K562 (cell line): ENCODE measurements around the gene SKAP1. TPM values are rescaled to one million over a fixed set of nuclear protein-coding genes. Genes with fewer than 3 reads are reported as not detected.
A peak's percentile ranks its signal among the peaks of the same experiment; 100 is the strongest.

Experiments used
- ASH1L ChIP-seq: fragments of 450-650 bp; IDR thresholded peaks from 2 replicates; pipeline ENCODE4 v1.6.1; 2018; ENCODE audit warnings: borderline replicate concordance, mild to moderate bottlenecking, low read depth; ENCODE audit not compliant: partially characterized antibody
- COPS2 ChIP-seq: fragments of 450-650 bp; conservative IDR thresholded peaks from 2 replicates; pipeline ENCODE4 v1.6.1; 2016; ENCODE audit warnings: mild to moderate bottlenecking, moderate library complexity
- ELF1 ChIP-seq: fragments of 200-800 bp; sonication (Bioruptor generic); IDR thresholded peaks from 2 replicates; pipeline ENCODE4 v1.6.1; 2016; ENCODE audit warnings: missing genetic modification characterization, missing compliant biosample characterization
- HDAC2 ChIP-seq: fragments of 450-650 bp; IDR thresholded peaks from 2 replicates; pipeline ENCODE4 v1.6.1; 2016; ENCODE audit warnings: mild to moderate bottlenecking
- HIVEP1 ChIP-seq: fragments of 250-450 bp; sonication (Bioruptor Pico); IDR thresholded peaks from 2 replicates; pipeline ENCODE4 v1.4.0; 2020; ENCODE audit warnings: mild to moderate bottlenecking
- HNRNPLL ChIP-seq: fragments of 200-400 bp; formaldehyde crosslinking; IDR thresholded peaks from 2 replicates; pipeline ENCODE4 v1.6.1; 2017; ENCODE audit warnings: low read length, low read depth, mild to moderate bottlenecking; ENCODE audit not compliant: poor library complexity, severe bottlenecking
- KLF1 ChIP-seq: fragments of 450-650 bp; IDR thresholded peaks from 2 replicates; pipeline ENCODE4 v1.6.1; 2016; ENCODE audit warnings: missing genetic modification characterization, missing compliant biosample characterization
- KLF16 ChIP-seq: IDR thresholded peaks from 2 replicates; pipeline ENCODE4 v1.6.1; 2016; ENCODE audit warnings: antibody characterized with exemption
- LCOR ChIP-seq: sonication (generic); formaldehyde crosslinking; IDR thresholded peaks from 2 replicates; pipeline ENCODE4 v1.8.0; 2022; ENCODE audit warnings: mild to moderate bottlenecking, missing genetic modification reagents
- MAFF ChIP-seq: IDR thresholded peaks from 2 replicates; pipeline ENCODE4 v1.6.1; 2012; ENCODE audit warnings: low read length, improper control_type of control experiment
- POLR3A ChIP-seq: IDR thresholded peaks from 2 replicates; pipeline ENCODE4 v1.6.1; 2011; ENCODE audit warnings: borderline replicate concordance, mild to moderate bottlenecking, moderate library complexity; ENCODE audit not compliant: insufficient read length, insufficient read depth; ENCODE audit errors: extremely low read depth
- SAP30 ChIP-seq: fragments of 200-600 bp; sonication (generic); IDR thresholded peaks from 2 replicates; pipeline ENCODE4 v1.6.1; 2012; ENCODE audit warnings: borderline replicate concordance, low read depth, mild to moderate bottlenecking, moderate library complexity, low read length, control low read depth, inconsistent platforms; ENCODE audit not compliant: insufficient read depth, poor library complexity, severe bottlenecking
- SMARCE1 ChIP-seq: fragments of 450-650 bp; IDR thresholded peaks from 2 replicates; pipeline ENCODE4 v1.7.1; 2016; ENCODE audit warnings: mild to moderate bottlenecking
- TEAD4 ChIP-seq, 2 experiments: sonication (generic) in 1 of 2; formaldehyde crosslinking in 1 of 2; IDR thresholded peaks; 2 replicates each; pipeline versions ENCODE4 v1.6.1 to v1.8.0; 2012 to 2022; ENCODE audit warnings: borderline replicate concordance in 1 of 2, inconsistent platforms in 1 of 2, low read length in 1 of 2, mild to moderate bottlenecking in 1 of 2, missing genetic modification reagents in 1 of 2
- THRAP3 ChIP-seq: fragments of 450-650 bp; IDR thresholded peaks from 2 replicates; pipeline ENCODE4 v1.6.1; 2016; ENCODE audit warnings: mild to moderate bottlenecking, inconsistent platforms, borderline replicate concordance
- ZBTB8A ChIP-seq: fragments of 450-650 bp; IDR thresholded peaks from 2 replicates; pipeline ENCODE4 v1.6.1; 2018; ENCODE audit warnings: mild to moderate bottlenecking, moderate library complexity; ENCODE audit not compliant: partially characterized antibody
- ZNF347 ChIP-seq: fragments of 450-650 bp; formaldehyde crosslinking; IDR thresholded peaks from 2 replicates; pipeline ENCODE4 v1.4.0; 2020; ENCODE audit warnings: low read depth, mild to moderate bottlenecking, moderate library complexity
- ZNF444 ChIP-seq: fragments of 250-450 bp; sonication (Bioruptor Pico); IDR thresholded peaks from 2 replicates; pipeline ENCODE4 v1.4.0; 2020; ENCODE audit warnings: mild to moderate bottlenecking, moderate library complexity
- ZNF445 ChIP-seq: fragments of 250-450 bp; sonication (Bioruptor Pico); IDR thresholded peaks from 2 replicates; pipeline ENCODE4 v1.4.0; 2020; ENCODE audit warnings: low read depth, mild to moderate bottlenecking, moderate library complexity
- polyA plus RNA-seq, 8 experiments: library from polyadenylated mRNA; depleted of rRNA in 4 of 8; stranded (reverse) in 5 of 8; unstranded in 3 of 8; fragments of >200 nt; fragmentation: Nextera tagmentation in 2 of 8; fragmentation: Illumina TruSeq in 1 of 8; extraction: Ambion mirVana in 2 of 8; extraction: Trizol in 1 of 8; gene quantifications; 2 replicates each; pipeline versions ENCODE4 v1.2.1 to v1.2.3, GENCODE V29; 2011 to 2014; ENCODE audit warnings: inconsistent platforms in 1 of 8, missing spikeins in 1 of 8
- total RNA-seq, 7 experiments: library from RNA; depleted of rRNA in 6 of 7; stranded (reverse); fragments of >200 nt in 6 of 7; fragmentation: Illumina TruSeq in 2 of 7; extraction: Trizol in 2 of 7; gene quantifications; 2 replicates each; pipeline versions ENCODE4 v1.2.1 to v1.2.3, GENCODE V29; 2011 to 2021; ENCODE audit warnings: low replicate concordance in 1 of 7
- TF ChIP-seq, protein P1 (sequence below): sonication (generic); formaldehyde crosslinking; IDR thresholded peaks from 2 replicates; pipeline ENCODE4 v1.8.0; 2022; ENCODE audit warnings: missing genetic modification reagents, mild to moderate bottlenecking, borderline replicate concordance
- TF ChIP-seq, protein P2 (sequence below): sonication (generic); formaldehyde crosslinking; IDR thresholded peaks from 2 replicates; pipeline ENCODE4 v1.8.1; 2022; ENCODE audit warnings: missing genetic modification reagents
- TF ChIP-seq, protein P3 (sequence below), 2 experiments: fragments of 450-650 bp; conservative IDR thresholded peaks; 2 replicates each; pipeline ENCODE4 v1.6.1; 2017; ENCODE audit warnings: mild to moderate bottlenecking in 2 of 2, moderate library complexity in 2 of 2

Gene SKAP1
- total and polyA plus RNA-seq, 9 of the 15 experiments (the other 6 are each of a cell fraction or from before 2014, with no cell fraction given): 0.06 to 0.80 (median 0.10) TPM; not detected in 4

DNA sequence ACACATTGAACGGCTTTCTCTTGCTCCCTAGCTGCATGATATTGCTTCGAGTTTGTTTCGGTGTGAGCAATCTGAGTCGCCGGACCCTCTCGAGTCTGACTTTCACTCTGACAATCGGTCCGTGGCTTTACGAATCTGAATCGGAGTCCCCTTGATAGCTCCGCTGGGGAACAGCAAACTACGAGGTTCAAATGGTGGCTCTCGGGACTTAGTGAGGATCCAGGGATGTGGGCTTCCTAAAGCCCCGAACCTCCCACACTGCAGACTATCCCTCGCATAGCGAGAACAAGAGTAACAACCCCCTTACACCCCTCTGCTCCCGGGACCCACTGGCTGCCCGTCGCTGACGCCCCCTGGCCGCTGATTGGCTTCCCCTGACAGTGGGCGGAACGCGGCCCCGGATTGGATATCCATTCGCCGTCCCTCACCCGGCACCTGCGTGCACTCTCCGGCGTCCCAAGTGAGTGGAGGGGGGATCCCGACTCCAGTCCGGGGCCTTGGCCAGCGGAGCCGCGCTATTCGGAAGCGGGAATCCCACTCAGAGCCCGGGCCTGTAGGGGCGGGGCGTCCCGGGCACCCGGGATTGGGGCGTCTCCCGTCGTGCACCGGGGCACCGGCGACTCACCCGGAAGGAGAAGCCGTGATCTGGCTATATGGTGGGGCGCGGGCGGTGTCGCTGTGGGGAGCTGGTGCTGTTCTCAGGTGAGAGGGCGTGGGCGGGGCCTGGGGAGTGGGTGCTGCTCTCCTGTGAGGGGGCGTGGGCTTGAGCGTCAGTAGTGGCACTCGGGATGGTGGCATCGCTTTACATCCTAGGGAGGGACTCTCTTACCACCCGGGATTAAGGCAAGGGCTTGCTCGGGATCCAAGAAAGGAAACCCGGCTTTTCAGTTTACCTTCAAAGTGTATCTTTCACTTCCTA is 322.6 kb downstream of the SKAP1 start, which contains the start of gene SNX11 (continued):
- TF ChIP-seq, protein P1, sequence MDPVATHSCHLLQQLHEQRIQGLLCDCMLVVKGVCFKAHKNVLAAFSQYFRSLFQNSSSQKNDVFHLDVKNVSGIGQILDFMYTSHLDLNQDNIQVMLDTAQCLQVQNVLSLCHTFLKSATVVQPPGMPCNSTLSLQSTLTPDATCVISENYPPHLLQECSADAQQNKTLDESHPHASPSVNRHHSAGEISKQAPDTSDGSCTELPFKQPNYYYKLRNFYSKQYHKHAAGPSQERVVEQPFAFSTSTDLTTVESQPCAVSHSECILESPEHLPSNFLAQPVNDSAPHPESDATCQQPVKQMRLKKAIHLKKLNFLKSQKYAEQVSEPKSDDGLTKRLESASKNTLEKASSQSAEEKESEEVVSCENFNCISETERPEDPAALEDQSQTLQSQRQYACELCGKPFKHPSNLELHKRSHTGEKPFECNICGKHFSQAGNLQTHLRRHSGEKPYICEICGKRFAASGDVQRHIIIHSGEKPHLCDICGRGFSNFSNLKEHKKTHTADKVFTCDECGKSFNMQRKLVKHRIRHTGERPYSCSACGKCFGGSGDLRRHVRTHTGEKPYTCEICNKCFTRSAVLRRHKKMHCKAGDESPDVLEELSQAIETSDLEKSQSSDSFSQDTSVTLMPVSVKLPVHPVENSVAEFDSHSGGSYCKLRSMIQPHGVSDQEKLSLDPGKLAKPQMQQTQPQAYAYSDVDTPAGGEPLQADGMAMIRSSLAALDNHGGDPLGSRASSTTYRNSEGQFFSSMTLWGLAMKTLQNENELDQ (CRISPR knock-in tag): no peak
- TF ChIP-seq, protein P2, sequence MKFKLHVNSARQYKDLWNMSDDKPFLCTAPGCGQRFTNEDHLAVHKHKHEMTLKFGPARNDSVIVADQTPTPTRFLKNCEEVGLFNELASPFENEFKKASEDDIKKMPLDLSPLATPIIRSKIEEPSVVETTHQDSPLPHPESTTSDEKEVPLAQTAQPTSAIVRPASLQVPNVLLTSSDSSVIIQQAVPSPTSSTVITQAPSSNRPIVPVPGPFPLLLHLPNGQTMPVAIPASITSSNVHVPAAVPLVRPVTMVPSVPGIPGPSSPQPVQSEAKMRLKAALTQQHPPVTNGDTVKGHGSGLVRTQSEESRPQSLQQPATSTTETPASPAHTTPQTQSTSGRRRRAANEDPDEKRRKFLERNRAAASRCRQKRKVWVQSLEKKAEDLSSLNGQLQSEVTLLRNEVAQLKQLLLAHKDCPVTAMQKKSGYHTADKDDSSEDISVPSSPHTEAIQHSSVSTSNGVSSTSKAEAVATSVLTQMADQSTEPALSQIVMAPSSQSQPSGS (CRISPR knock-in tag): no peak
- no peak for TF ChIP-seq COPS2
- TF ChIP-seq HNRNPLL: peak; percentile 94
- peak; percentile 77 for TF ChIP-seq ELF1 (tag)
- TF ChIP-seq LCOR (CRISPR knock-in tag): peak; percentile 88; the same call in 1 of the 2 replicates
- no peak for TF ChIP-seq KLF16
- TF ChIP-seq, protein P3, sequence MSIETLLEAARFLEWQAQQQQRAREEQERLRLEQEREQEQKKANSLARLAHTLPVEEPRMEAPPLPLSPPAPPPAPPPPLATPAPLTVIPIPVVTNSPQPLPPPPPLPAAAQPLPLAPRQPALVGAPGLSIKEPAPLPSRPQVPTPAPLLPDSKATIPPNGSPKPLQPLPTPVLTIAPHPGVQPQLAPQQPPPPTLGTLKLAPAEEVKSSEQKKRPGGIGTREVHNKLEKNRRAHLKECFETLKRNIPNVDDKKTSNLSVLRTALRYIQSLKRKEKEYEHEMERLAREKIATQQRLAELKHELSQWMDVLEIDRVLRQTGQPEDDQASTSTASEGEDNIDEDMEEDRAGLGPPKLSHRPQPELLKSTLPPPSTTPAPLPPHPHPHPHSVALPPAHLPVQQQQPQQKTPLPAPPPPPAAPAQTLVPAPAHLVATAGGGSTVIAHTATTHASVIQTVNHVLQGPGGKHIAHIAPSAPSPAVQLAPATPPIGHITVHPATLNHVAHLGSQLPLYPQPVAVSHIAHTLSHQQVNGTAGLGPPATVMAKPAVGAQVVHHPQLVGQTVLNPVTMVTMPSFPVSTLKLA (conservative IDR thresholded peaks at IDR 0.05): peak; percentile 73 to 92
- TF ChIP-seq SAP30: no peak
- peak; percentile 6; the same call in 1 of the 2 replicates for TF ChIP-seq TEAD4 (IDR thresholded peaks at IDR 0.05; ENCODE audit: low read length)
- no peak for TF ChIP-seq TEAD4 (CRISPR knock-in tag; IDR thresholded peaks at IDR 0.05; ENCODE audit: borderline replicate concordance)
- peak; percentile 26; the same call in 1 of the 2 replicates for TF ChIP-seq HDAC2
- TF ChIP-seq ASH1L: no peak
- TF ChIP-seq ZBTB8A: no peak
- 0 out of 2 replicates have a peak, but pooled peaks have one; percentile 54 for TF ChIP-seq KLF1
- TF ChIP-seq POLR3A: no peak
- 0 out of 2 replicates have a peak, but pooled peaks have one; percentile 18 for TF ChIP-seq SMARCE1
- TF ChIP-seq THRAP3: no peak
- TF ChIP-seq ZNF444 (CRISPR knock-in tag): no peak
- no peak for TF ChIP-seq HIVEP1 (CRISPR knock-in tag)
- TF ChIP-seq MAFF: no peak
- no peak for TF ChIP-seq ZNF445 (CRISPR knock-in tag)
- no peak for TF ChIP-seq ZNF347
